ENCODE measurements around the gene FOXL3. TPM values are rescaled to one million over a fixed set of nuclear protein-coding genes. Genes with fewer than 3 reads are reported as not detected.

The FOXL3 gene
- polyA plus RNA-seq, 1 of the 3 experiments (the other 2 are of a cell fraction) = not detected

DNA sequence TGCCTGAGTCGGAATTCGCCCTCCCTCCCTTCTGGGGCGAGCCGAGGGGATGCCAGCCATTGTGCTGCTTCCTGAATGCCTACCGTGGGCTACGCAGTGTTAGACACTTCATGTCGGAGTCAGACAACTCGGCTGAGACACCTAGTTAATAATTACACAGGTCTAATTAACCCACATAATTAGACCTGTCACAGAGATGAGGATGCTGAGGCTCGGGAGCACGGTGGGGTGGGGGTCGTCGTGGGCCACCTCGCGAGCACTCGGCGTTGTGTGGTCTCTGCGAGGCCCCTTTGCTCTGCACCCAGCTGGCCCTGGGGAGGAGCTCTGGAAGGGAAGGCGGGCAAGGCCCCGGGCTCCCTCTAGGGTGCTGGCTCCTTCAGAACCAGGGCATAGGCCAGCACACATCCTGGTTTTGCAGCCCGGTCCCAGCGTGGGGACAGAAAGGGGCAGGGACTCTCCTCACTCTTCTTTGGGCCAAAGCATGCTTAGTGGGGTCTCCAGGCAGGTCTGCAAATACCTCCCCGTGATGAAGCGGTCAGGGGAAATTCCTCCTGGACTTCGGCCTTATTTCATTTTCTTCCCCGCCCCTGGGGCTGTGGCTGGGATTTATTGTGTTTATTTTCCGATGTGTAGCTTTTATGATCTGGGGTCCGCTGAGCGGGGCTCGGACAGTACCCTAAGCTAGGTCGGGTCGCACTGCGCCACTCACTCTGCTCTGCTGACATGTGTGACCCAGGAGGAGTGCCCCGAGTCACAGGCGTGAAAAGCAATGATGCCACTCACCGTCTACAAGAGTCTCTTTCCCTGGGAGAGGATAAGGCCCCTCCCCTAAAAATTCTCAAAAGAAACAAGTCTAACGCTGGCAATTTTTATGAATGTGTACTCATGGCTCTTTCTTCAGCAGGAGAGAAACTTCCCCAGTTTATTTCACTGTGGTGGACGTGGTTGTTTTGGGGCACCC lies 4.9 kb upstream of the FOXL3 start (continued):
- TF ChIP-seq REST (IDR thresholded peaks at IDR 0.05; ENCODE audit: low read depth, low read length) = no peak
- no peak for TF ChIP-seq NFIC (IDR thresholded peaks at IDR 0.05; ENCODE audit: borderline replicate concordance)
- TF ChIP-seq, protein P1, sequence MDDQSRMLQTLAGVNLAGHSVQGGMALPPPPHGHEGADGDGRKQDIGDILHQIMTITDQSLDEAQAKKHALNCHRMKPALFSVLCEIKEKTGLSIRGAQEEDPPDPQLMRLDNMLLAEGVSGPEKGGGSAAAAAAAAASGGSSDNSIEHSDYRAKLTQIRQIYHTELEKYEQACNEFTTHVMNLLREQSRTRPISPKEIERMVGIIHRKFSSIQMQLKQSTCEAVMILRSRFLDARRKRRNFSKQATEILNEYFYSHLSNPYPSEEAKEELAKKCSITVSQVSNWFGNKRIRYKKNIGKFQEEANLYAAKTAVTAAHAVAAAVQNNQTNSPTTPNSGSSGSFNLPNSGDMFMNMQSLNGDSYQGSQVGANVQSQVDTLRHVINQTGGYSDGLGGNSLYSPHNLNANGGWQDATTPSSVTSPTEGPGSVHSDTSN (IDR thresholded peaks at IDR 0.05) = no peak
- no peak for TF ChIP-seq YY1 (IDR thresholded peaks at IDR 0.05; ENCODE audit: low read depth)
- TF ChIP-seq USF1 (IDR thresholded peaks at IDR 0.05; ENCODE audit: borderline replicate concordance, low read depth) = no peak

- Histone ChIP-seq H3K9ac (no peak overlapping the region), H4K20me1 (ENCODE audit: insufficient read depth) (no peaks in the 10 kb centered on the region), H2AFZ (ENCODE audit: low read depth) (no peak overlapping the region), H3K4me2 (no peak overlapping the region), H3K79me2 (ENCODE audit: insufficient read depth) (no peaks in the 10 kb centered on the region), H3K9me3 (no peaks in the 10 kb centered on the region), H3K36me3 (replicated peaks in 1 of 2; ENCODE audit: control insufficient read depth in 1 of 2, insufficient read depth in 2 of 2, low read length in 1 of 2) (no peaks in the 10 kb centered on the region), H3K4me3 (ENCODE audit: low read depth in 2 of 2, low read length in 1 of 2) (no peak overlapping the region), H3F3A (replicated peaks; ENCODE audit: insufficient read depth) (no peaks in the 10 kb centered on the region), H3K27me3 (ENCODE audit: insufficient read depth) (peaks cover 91% of the 10 kb centered on the region), H3K9me2 (no peaks in the 10 kb centered on the region), H3K4me1 (ENCODE audit: control insufficient read depth in 1 of 2, insufficient read depth in 2 of 2, low read depth in 1 of 2, low read length in 1 of 2) (no peaks in the 10 kb centered on the region), H3K27ac (ENCODE audit: low read depth in 2 of 2, low read length in 1 of 2) (no peak overlapping the region)
- DNase-seq = no peak
- WGBS (ENCODE audit: low lambda C conversion rate) = 37% methylated on average over 16 of the region's 16 CpGs
- ChIA-PET CTCF (interaction anchor here (1.4 kb wide), 1 partner anchor 36 kb away, joined by 3 read pairs; no protein-coding TSS in a partner anchor), POLR2A (no interaction called here)
- TF ChIP-seq RFX5 (IDR thresholded peaks at IDR 0.05; ENCODE audit: low read length) = no peak
- TF ChIP-seq SMC3 (IDR thresholded peaks at IDR 0.05; ENCODE audit: low read depth, low read length) = no peak
- no peak for TF ChIP-seq USF2 (IDR thresholded peaks at IDR 0.05; ENCODE audit: borderline replicate concordance, low read depth, low read length)
- no peak for TF ChIP-seq TAF1 (IDR thresholded peaks at IDR 0.05; ENCODE audit: borderline replicate concordance, low read depth, low read length)
- TF ChIP-seq RXRA (IDR thresholded peaks at IDR 0.05; ENCODE audit: borderline replicate concordance, low read depth) = no peak
- no peak for TF ChIP-seq NRF1 (IDR thresholded peaks at IDR 0.05; ENCODE audit: low read depth, low read length)
- no peak for TF ChIP-seq FOXM1 (IDR thresholded peaks at IDR 0.05; ENCODE audit: low read depth)
- TF ChIP-seq EZH2phosphoT487 (IDR thresholded peaks at IDR 0.05; ENCODE audit: borderline replicate concordance, low read depth) = no peak
- TF ChIP-seq RCOR1 (IDR thresholded peaks at IDR 0.05; ENCODE audit: low read length) = no peak
- no peak for TF ChIP-seq MAX (IDR thresholded peaks at IDR 0.05; ENCODE audit: low read depth)
- TF ChIP-seq, protein P2, sequence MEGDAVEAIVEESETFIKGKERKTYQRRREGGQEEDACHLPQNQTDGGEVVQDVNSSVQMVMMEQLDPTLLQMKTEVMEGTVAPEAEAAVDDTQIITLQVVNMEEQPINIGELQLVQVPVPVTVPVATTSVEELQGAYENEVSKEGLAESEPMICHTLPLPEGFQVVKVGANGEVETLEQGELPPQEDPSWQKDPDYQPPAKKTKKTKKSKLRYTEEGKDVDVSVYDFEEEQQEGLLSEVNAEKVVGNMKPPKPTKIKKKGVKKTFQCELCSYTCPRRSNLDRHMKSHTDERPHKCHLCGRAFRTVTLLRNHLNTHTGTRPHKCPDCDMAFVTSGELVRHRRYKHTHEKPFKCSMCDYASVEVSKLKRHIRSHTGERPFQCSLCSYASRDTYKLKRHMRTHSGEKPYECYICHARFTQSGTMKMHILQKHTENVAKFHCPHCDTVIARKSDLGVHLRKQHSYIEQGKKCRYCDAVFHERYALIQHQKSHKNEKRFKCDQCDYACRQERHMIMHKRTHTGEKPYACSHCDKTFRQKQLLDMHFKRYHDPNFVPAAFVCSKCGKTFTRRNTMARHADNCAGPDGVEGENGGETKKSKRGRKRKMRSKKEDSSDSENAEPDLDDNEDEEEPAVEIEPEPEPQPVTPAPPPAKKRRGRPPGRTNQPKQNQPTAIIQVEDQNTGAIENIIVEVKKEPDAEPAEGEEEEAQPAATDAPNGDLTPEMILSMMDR (IDR thresholded peaks at IDR 0.05) = no peak
- no peak for TF ChIP-seq CHD2 (IDR thresholded peaks at IDR 0.05; ENCODE audit: low read length, partially characterized antibody)
- TF ChIP-seq POLR2AphosphoS5 (IDR thresholded peaks at IDR 0.05; ENCODE audit: low read depth, low read length) = no peak
- no peak for TF ChIP-seq TEAD4 (IDR thresholded peaks at IDR 0.05; ENCODE audit: borderline replicate concordance, insufficient read depth)
Observed at GRCh38 chr7:285731-286130, 4.2 kb upstream of the FOXL3 start.
